Measurements from ENCODE around the gene MYL12B. TPM values are rescaled to one million over a fixed set of nuclear protein-coding genes. Genes with fewer than 3 reads are reported as not detected.

The MYL12B gene
- 100 to 1,000 TPM; 113 to 281 (median 185) TPM for total RNA-seq
- long read RNA-seq, transcript MYL12B-201 (4 exons, 1,210 nt): major isoform, 55 of 61 reads
- long read RNA-seq, partial matches to known transcripts: 6 of 61 reads
- long read RNA-seq, other reads (novel, unspliced or antisense): 0 of 61 reads

DNA sequence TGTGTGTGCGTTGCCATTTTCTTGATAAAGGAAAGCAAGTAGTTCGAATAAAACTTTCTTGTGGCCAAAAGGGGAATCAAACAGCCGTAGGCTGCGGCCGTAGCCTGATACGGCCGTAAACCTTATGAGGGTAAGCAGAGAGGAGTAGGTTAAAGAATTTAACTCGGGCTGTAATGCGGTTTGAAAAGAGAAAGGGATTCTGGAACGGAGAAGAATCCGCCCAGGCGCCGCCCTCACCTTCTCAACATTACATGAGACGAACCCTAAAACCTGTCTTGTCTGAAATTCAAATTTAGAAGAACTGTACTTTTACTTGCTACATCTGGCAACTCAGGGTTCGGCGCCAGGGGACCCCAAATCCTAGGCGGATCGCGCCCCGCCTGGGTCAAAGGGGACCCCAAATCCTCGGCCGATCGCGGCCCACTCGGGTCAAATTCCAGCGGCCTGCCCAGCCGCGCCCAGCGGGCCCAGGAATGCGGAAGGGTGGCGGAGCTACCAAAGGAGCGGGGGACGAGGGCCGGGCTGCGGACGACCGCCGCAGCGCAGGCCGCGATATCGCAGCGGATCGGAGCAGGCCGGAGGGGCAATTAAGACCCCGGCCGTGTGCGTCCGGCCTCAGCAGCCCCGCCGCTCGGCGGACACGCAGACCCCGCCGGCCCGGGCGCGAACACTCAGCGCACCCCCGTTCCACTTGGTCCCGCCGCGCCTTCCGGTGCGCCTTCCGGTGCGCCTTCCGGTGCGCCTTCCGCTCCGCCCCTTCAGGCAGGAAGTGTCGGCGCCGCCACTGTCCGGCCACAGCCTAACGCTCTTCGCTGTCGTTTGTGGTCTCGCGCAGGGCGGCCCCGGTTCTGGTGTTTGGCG, at the start of gene MYL12B:
MYL12B (plus strand) TSS at position 761 of the 861 bp plus-strand sequence. CDS start 10,766 bp downstream, outside the sequence.
- WGBS (ENCODE audit: insufficient coverage, low coverage, low lambda C conversion rate, missing lambda C conversion rate): 0% methylated on average over 31 of the region's 84 CpGs

DNA sequence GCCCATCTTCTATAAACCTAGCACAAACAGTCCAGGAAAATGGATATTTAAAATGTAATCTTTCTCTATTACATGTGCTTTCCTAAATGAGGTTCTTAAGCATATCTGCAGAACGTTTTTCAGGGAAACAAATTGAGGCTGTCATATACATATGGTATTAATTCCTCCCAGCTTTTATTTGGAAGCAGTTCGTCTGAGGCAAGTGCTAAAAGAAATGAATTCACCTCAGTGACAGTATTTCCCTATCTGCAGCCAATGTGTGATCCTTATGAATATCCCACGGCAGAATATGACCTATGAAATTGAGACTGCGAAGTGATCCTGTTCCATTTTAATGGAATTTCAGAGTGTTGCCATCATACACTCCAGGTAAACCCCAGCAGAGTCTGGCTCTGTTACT, 49.3 kb upstream of the MYL12B start:
- no peak for DNase-seq
- Histone ChIP-seq H3K4me1 (peaks cover 0 to 35% (median 4%) of the 10 kb centered on the region in 4 donors), H3K9me3 (no peaks in the 10 kb centered on the region), H3K27me3 (no peaks in the 10 kb centered on the region), H3K27ac (peak overlapping the region in 1 of 3 donors; percentile 4), H3K4me3 (no peak overlapping the region), H3K36me3 (peaks cover 0 to 13% (median 3%) of the 10 kb centered on the region in 4 donors)
- ATAC-seq: no peak
- intact Hi-C loops (cut with DNase I): no loop called here
- TF ChIP-seq, protein P1, sequence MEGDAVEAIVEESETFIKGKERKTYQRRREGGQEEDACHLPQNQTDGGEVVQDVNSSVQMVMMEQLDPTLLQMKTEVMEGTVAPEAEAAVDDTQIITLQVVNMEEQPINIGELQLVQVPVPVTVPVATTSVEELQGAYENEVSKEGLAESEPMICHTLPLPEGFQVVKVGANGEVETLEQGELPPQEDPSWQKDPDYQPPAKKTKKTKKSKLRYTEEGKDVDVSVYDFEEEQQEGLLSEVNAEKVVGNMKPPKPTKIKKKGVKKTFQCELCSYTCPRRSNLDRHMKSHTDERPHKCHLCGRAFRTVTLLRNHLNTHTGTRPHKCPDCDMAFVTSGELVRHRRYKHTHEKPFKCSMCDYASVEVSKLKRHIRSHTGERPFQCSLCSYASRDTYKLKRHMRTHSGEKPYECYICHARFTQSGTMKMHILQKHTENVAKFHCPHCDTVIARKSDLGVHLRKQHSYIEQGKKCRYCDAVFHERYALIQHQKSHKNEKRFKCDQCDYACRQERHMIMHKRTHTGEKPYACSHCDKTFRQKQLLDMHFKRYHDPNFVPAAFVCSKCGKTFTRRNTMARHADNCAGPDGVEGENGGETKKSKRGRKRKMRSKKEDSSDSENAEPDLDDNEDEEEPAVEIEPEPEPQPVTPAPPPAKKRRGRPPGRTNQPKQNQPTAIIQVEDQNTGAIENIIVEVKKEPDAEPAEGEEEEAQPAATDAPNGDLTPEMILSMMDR (IDR thresholded peaks at IDR 0.05): no peak
- TF ChIP-seq POLR2A (IDR thresholded peaks at IDR 0.05): no peak
- WGBS (ENCODE audit: insufficient coverage, low coverage, low lambda C conversion rate, missing lambda C conversion rate): 72% methylated on average over 4 of the region's 4 CpGs

More for the DNA sequence above, at the start of gene MYL12B:
- Histone ChIP-seq H3K27ac (peak within 1 kb of the TSS; percentile 97 to 99 (median 99)), H3K9me3 (no peaks in the 10 kb centered on the region), H3K4me1 (peaks cover 0 to 46% (median 9%) of the 10 kb centered on the region in 4 donors), H3K36me3 (peaks cover 0 to 12% (median 4%) of the 10 kb centered on the region in 4 donors), H3K27me3 (no peaks in the 10 kb centered on the region), H3K4me3 (peak within 1 kb of the TSS; percentile 63 to 86 (median 78))
- intact Hi-C loops (cut with DNase I): loop anchor here in 1 of 2 donors (5.0 kb wide), 1 partner anchor 181 kb away; no protein-coding TSS in a partner anchor
- TF ChIP-seq, protein P1 (IDR thresholded peaks at IDR 0.05): peak in 2 of 4 donors; percentile 7 to 12
- TF ChIP-seq POLR2A (IDR thresholded peaks at IDR 0.05): peak; percentile 83
- peak; percentile 87 to 88 (median 87) for DNase-seq
- peak; percentile 65 to 90 (median 84) for ATAC-seq

DNA sequence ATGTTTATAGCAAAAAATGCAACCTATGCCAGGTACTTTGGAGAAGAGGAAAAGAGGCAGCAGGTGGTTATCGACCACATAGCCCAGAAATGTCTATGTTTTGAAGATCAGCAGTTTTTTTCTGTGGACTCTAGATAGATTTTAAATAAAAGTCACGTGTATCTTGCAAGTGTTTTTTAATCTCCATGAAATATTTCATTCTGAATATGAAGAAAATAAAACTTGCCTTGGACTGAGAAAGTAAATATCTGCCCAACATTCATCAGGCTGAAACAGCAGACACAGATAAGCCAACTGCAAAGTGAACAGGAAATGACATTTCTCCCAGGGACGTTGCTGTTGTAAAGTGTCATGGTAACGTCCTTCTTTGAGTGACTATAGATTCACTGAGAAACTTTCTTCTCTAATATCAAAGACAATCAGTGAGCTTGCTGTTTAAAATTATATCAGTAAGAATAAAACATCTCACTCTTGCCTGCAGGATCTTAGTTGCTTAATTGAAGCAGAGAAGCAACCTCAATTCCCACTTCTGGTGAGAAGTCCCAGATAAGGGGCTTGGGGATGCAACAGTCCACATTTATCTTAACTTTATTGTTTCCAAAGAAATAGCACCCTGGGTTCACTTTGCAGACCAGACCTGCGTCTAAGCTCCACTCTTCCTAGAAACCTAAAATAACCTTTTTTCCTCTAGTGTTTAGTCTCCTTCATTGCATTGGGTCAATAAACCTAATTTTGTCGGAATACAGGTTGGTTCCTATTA, 48.5 kb upstream of the MYL12B start:
- no peak for TF ChIP-seq POLR2A (IDR thresholded peaks at IDR 0.05)
- TF ChIP-seq, protein P1 (IDR thresholded peaks at IDR 0.05): no peak
- WGBS (ENCODE audit: insufficient coverage, low coverage, low lambda C conversion rate, missing lambda C conversion rate): 44% methylated on average over 6 of the region's 6 CpGs
- Histone ChIP-seq H3K4me3 (no peak overlapping the region), H3K4me1 (peaks cover 0 to 36% (median 4%) of the 10 kb centered on the region in 4 donors), H3K36me3 (peaks cover 0 to 13% (median 3%) of the 10 kb centered on the region in 4 donors), H3K9me3 (no peaks in the 10 kb centered on the region), H3K27me3 (no peaks in the 10 kb centered on the region), H3K27ac (peak overlapping the region in 1 of 3 donors; percentile 4)
- intact Hi-C loops (cut with DNase I): no loop called here
- no peak for DNase-seq
- ATAC-seq: no peak

DNA sequence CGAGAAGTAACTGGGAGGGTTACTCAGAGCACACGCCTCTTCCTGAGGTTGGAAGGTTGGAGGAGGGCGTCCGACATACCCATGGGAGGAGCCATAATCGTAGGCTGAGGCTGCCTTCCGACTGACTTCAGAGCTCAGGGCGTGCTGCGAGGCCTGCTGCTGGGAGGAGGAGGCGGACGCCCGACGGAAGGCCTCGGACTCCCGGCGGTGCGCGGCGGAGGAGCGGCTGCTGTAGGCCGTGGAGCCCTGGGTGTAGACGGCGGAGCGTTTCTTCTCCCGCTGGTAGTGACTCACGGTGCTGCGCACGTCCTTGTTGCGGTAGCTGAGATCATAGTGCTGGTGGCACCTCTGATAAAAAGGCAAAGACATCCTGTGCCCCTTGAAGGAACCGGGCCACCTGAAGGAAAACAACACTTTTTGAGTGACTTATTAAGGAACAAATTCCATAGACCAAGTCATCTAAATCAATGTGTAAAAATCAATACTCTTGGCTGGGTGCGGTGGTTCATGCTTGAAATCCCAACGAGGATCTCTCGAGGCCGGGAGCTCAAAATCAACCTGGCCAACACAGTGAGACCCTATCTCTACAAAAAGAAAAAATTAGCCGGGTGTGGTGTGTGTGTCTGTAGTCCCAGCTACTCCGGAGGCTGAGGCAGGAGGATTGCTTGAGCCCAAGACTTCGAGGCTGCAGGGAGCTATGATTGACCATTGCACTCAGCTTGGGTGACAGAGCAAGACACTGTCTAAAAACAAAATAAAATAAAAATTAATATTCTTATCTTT, 46.9 kb upstream of the MYL12B start:
- Histone ChIP-seq H3K27me3 (no peaks in the 10 kb centered on the region), H3K4me1 (peaks cover 0 to 36% (median 4%) of the 10 kb centered on the region in 4 donors), H3K4me3 (no peak overlapping the region), H3K36me3 (peaks cover 0 to 13% (median 3%) of the 10 kb centered on the region in 4 donors), H3K27ac (no peak overlapping the region), H3K9me3 (no peaks in the 10 kb centered on the region)
- TF ChIP-seq, protein P1 (IDR thresholded peaks at IDR 0.05): no peak
- no peak for TF ChIP-seq POLR2A (IDR thresholded peaks at IDR 0.05)
- no peak for ATAC-seq
- DNase-seq: no peak
- 88% methylated on average over 14 of the region's 36 CpGs for WGBS (ENCODE audit: insufficient coverage, low coverage, low lambda C conversion rate, missing lambda C conversion rate)
- intact Hi-C loops (cut with DNase I): no loop called here

All from right lobe of liver (tissue), 6 donors.